GM19397 (cell line): ENCODE data around the gene IGSF11.
"Not testable (repeated sequence)": the region's sequence is repeated elsewhere in the genome, so short reads cannot be mapped to it uniquely, and the experiment has no call there.

Experiments used
- ATAC-seq: cut with Tn5 transposase; IDR thresholded peaks from one replicate; pipeline ENCODE4 v1.9.1; 2021; ENCODE audit warnings: mild to moderate bottlenecking, moderate library complexity; ENCODE audit not compliant: unreplicated experiment

Gene IGSF11

GRCh38 chr3:118889691-118890090 is 145.0 kb downstream of the IGSF11 start:
- no peak for ATAC-seq

DNA sequence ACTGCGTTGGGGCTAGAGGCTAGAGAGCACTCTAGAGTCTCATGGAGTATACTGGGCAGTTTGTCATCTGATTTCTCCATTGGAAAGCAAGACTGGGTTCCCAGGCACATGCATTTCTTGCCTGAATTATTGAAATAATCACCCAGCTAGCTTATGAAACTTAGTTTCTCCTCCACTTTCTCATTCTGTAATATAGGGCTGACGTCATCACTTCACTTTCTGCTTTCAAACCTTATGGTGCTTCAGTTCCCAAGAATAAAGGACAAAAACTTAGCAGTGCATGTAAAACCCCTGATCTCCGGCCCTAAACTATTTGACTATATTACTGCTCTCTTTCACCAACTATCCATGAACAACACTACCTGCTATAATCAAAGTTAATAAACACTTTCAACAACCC is 147.9 kb downstream of the IGSF11 start:
- no peak for ATAC-seq

- ATAC-seq, result peak; percentile 63
Observed at GRCh38 chr3:118884748-118885206, 149.9 kb downstream of the IGSF11 start.

DNA sequence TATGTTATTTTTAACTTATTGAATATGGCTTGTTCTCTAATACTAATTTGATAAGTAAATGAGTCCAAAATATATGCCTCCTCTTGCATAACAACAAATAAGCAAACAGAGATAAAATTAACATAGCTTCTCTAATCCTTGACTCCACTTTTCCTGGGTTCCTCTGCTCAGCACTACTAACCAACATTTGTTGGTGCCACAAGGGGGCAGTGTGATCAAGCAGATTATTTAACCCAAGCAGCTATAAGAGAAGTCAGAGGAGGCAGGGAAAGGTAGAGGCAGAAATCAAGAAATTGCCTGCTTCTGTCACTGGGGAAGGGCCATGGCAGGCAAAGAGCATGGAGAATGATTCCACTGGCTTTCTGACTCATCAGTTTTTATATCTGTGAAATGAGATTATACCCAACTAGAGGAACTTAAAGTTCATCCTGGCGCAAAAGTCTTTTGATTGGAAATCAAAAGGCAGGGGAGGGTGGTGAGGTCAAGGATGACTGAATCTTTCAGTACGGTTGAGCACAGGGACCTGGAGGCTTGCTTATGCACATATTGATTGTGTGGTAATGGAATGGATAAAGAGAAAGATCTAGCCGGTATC is 152.2 kb downstream of the IGSF11 start:
- peak; percentile 68 for ATAC-seq

- ATAC-seq, result no peak
Observed at GRCh38 chr3:118868051-118868450, 166.6 kb downstream of the IGSF11 start.

DNA sequence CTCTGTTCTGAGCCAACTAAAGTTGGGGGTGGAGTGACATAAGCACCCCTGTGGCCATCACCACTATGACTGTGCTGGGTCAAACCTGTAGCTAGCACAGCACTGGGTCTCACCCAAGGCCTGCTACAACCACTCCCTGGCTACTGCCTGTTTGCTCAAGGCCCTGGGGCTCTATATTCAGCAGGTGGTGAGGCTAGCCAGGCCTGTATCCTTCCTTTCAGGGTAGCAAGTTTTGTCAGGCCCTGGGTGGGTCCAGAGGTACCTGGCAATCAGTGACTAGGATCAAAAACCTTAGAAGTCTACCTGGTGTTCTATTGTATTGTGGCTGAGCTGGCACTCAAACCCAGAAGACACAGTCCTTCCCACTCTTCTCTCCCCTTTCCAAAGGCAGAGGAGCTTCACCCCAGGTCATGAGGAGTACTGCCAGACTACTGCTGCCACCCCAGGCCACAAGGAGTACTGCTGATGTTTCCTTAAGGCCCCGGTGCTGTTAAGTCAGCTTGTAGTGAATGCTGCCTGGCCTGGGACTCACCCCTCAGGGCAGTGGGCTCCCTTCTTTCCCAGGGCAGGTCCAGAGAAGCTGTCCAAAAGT is 170.8 kb downstream of the IGSF11 start:
- ATAC-seq, result no peak

DNA sequence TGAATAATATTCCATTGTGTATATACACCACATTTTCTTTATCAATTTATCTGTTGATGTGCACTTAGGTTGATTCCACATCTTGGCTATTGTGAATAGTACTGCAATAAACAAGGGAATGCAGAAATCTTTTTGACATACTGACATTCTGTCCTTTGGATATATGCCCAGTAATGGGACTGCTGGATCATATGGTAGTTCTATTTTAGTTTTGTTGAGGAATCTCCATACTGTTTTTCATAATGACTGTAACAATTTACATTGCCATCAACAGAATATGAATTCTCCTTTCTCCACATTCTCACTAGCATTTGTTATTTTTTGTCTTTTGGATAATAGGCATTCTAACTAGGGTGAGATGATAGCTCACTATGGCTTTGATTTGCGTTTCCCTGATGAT is 174.7 kb downstream of the IGSF11 start:
- ATAC-seq, result no peak

DNA sequence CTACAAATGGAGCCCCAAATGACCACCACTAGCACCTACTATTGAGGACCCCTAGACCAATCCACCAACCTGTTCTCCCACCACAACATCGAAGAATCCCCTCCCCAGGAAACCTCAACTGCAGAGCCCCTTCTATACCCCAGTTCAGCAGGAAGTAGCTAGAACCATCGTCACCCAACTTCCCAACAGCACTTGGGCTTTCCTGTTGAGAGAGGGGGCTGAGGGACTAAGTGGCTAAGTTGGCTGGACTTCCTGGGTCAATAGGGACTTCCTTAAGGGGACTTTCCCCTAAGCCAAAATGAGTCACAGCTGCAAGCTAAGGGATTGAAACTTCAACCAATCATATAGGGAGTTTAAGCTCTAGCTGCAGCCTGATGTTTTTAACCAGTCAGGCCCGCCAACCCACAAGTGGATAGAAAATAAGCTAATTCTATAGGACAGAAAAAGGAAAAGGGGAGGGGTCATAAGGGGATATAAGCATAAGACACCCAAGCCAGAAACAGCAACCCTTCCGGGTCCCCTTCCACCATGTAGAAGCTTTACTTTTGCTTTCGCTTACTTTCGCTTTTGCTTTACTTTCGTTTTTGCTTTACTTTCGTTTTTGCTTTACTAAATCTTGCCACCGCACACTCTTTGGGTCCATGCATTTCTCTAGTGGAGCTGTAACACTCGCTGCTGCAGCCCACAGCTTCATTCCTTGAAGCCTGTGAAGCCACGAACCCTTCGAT is 183.0 kb downstream of the IGSF11 start:
- not testable (repeated sequence) for ATAC-seq

GRCh38 chr3:118850687-118851086 is 184.0 kb downstream of the IGSF11 start:
- ATAC-seq, result no peak
